ENCODE data around the gene THAP8. TPM values are rescaled to one million over a fixed set of nuclear protein-coding genes. Genes with fewer than 3 reads are reported as not detected.

Gene THAP8
- 1 to 10 TPM; 1.1 to 1.2 TPM for total RNA-seq

GRCh38 chr19:36054119-36054732 is at the start of gene THAP8:
THAP8 (minus strand) TSS chr19:36054285; CDS start chr19:36054217, 68 bp downstream.
- Mint-ChIP-seq H3K9me3 (no peaks in the 10 kb centered on the region), H3K4me1 (ENCODE audit: low read depth) (peaks cover 18% of the 10 kb centered on the region), H3K36me3 (ENCODE audit: low read depth) (peaks cover 7% of the 10 kb centered on the region), H3K27me3 (ENCODE audit: low read depth) (no peaks in the 10 kb centered on the region), H3K27ac (peak within 1 kb of the TSS; percentile 98), H3K4me3 (peak within 1 kb of the TSS; percentile 94)
- CTCF ChIA-PET: interaction anchor here (0.9 to 1.0 kb wide), 3 partner anchors 21 to 74 kb away, joined by 3 to 4 read pairs (median 3); no protein-coding TSS in a partner anchor
- intact Hi-C loops (cut with micrococcal nuclease): loop anchor here (1.0 to 5.0 kb wide), 13 partner anchors 40 to 337 kb away; partner anchors contain the start of genes ALKBH6, ARHGAP33, HSPB6 and KMT2B
- peak; percentile 100 for DNase-seq

GRCh38 chr19:36103040-36103626 is 49.0 kb upstream of the THAP8 start:
- no peak overlapping the region for H3K27ac Mint-ChIP-seq
- DNase-seq: no peak
- peaks cover 19% of the 10 kb centered on the region for H3K36me3 Mint-ChIP-seq (ENCODE audit: low read depth)
- no peaks in the 10 kb centered on the region for H3K9me3 Mint-ChIP-seq
- H3K27me3 Mint-ChIP-seq (ENCODE audit: low read depth): no peaks in the 10 kb centered on the region
- H3K4me3 Mint-ChIP-seq: no peak overlapping the region
- H3K4me1 Mint-ChIP-seq (ENCODE audit: low read depth): no peaks in the 10 kb centered on the region
- intact Hi-C loops (cut with micrococcal nuclease): no loop called here
- CTCF ChIA-PET: interaction anchor here (0.6 kb wide), 1 partner anchor 23 kb away, joined by 3 read pairs; no protein-coding TSS in a partner anchor

GRCh38 chr19:36101550-36102327 is 47.7 kb upstream of the THAP8 start:
- H3K27me3 Mint-ChIP-seq (ENCODE audit: low read depth): no peaks in the 10 kb centered on the region
- DNase-seq: no peak
- no peak overlapping the region for H3K27ac Mint-ChIP-seq
- peaks cover 22% of the 10 kb centered on the region for H3K36me3 Mint-ChIP-seq (ENCODE audit: low read depth)
- H3K4me3 Mint-ChIP-seq: no peak overlapping the region
- CTCF ChIA-PET: no interaction called here
- intact Hi-C loops (cut with micrococcal nuclease): no loop called here
- no peaks in the 10 kb centered on the region for H3K4me1 Mint-ChIP-seq (ENCODE audit: low read depth)
- H3K9me3 Mint-ChIP-seq: no peaks in the 10 kb centered on the region

GRCh38 chr19:36100476-36100875 is 46.4 kb upstream of the THAP8 start:
- no peaks in the 10 kb centered on the region for H3K9me3 Mint-ChIP-seq
- no peaks in the 10 kb centered on the region for H3K27me3 Mint-ChIP-seq (ENCODE audit: low read depth)
- CTCF ChIA-PET: no interaction called here
- no peaks in the 10 kb centered on the region for H3K4me1 Mint-ChIP-seq (ENCODE audit: low read depth)
- intact Hi-C loops (cut with micrococcal nuclease): no loop called here
- peaks cover 17% of the 10 kb centered on the region for H3K36me3 Mint-ChIP-seq (ENCODE audit: low read depth)
- DNase-seq: no peak
- H3K27ac Mint-ChIP-seq: no peak overlapping the region
- no peak overlapping the region for H3K4me3 Mint-ChIP-seq

GRCh38 chr19:36099166-36099785 is 45.2 kb upstream of the THAP8 start:
- Mint-ChIP-seq H3K9me3 (no peaks in the 10 kb centered on the region), H3K4me3 (no peak overlapping the region), H3K27ac (no peak overlapping the region), H3K36me3 (ENCODE audit: low read depth) (peaks cover 17% of the 10 kb centered on the region), H3K27me3 (ENCODE audit: low read depth) (no peaks in the 10 kb centered on the region), H3K4me1 (ENCODE audit: low read depth) (no peaks in the 10 kb centered on the region)
- intact Hi-C loops (cut with micrococcal nuclease): no loop called here
- CTCF ChIA-PET: no interaction called here
- DNase-seq: no peak

- Mint-ChIP-seq H3K27ac (no peak overlapping the region), H3K27me3 (ENCODE audit: low read depth) (no peaks in the 10 kb centered on the region), H3K4me1 (ENCODE audit: low read depth) (peaks cover 12% of the 10 kb centered on the region), H3K36me3 (ENCODE audit: low read depth) (peaks cover 30% of the 10 kb centered on the region), H3K9me3 (no peaks in the 10 kb centered on the region), H3K4me3 (no peak overlapping the region)
- intact Hi-C loops (cut with micrococcal nuclease): no loop called here
- CTCF ChIA-PET: no interaction called here
- DNase-seq: no peak
Observed at GRCh38 chr19:36097036-36097435, 43.0 kb upstream of the THAP8 start.

- H3K4me3 Mint-ChIP-seq: no peak overlapping the region
- no peak overlapping the region for H3K27ac Mint-ChIP-seq
- CTCF ChIA-PET: no interaction called here
- H3K36me3 Mint-ChIP-seq (ENCODE audit: low read depth): peaks cover 39% of the 10 kb centered on the region
- intact Hi-C loops (cut with micrococcal nuclease): no loop called here
- peaks cover 12% of the 10 kb centered on the region for H3K4me1 Mint-ChIP-seq (ENCODE audit: low read depth)
- H3K27me3 Mint-ChIP-seq (ENCODE audit: low read depth): no peaks in the 10 kb centered on the region
- H3K9me3 Mint-ChIP-seq: no peaks in the 10 kb centered on the region
- DNase-seq: no peak
Observed at GRCh38 chr19:36093687-36094086, 39.6 kb upstream of the THAP8 start.

GRCh38 chr19:36093146-36093662 is 39.1 kb upstream of the THAP8 start:
- H3K27me3 Mint-ChIP-seq (ENCODE audit: low read depth): no peaks in the 10 kb centered on the region
- no peak overlapping the region for H3K4me3 Mint-ChIP-seq
- H3K4me1 Mint-ChIP-seq (ENCODE audit: low read depth): peaks cover 12% of the 10 kb centered on the region
- H3K27ac Mint-ChIP-seq: peak overlapping the region; percentile 31
- no peaks in the 10 kb centered on the region for H3K9me3 Mint-ChIP-seq
- CTCF ChIA-PET: no interaction called here
- H3K36me3 Mint-ChIP-seq (ENCODE audit: low read depth): peaks cover 38% of the 10 kb centered on the region
- intact Hi-C loops (cut with micrococcal nuclease): no loop called here
- DNase-seq: peak; percentile 19

GRCh38 chr19:36092566-36092965 is 38.5 kb upstream of the THAP8 start:
- no peak overlapping the region for H3K4me3 Mint-ChIP-seq
- no peak overlapping the region for H3K27ac Mint-ChIP-seq
- no peaks in the 10 kb centered on the region for H3K9me3 Mint-ChIP-seq
- no peaks in the 10 kb centered on the region for H3K27me3 Mint-ChIP-seq (ENCODE audit: low read depth)
- peaks cover 41% of the 10 kb centered on the region for H3K36me3 Mint-ChIP-seq (ENCODE audit: low read depth)
- peaks cover 12% of the 10 kb centered on the region for H3K4me1 Mint-ChIP-seq (ENCODE audit: low read depth)
- intact Hi-C loops (cut with micrococcal nuclease): no loop called here
- CTCF ChIA-PET: no interaction called here
- DNase-seq: no peak

GRCh38 chr19:36090910-36091695 is 37.0 kb upstream of the THAP8 start:
- no peaks in the 10 kb centered on the region for H3K27me3 Mint-ChIP-seq (ENCODE audit: low read depth)
- no peaks in the 10 kb centered on the region for H3K9me3 Mint-ChIP-seq
- no peak overlapping the region for H3K4me3 Mint-ChIP-seq
- H3K4me1 Mint-ChIP-seq (ENCODE audit: low read depth): peaks cover 12% of the 10 kb centered on the region
- no peak overlapping the region for H3K27ac Mint-ChIP-seq
- DNase-seq: no peak
- intact Hi-C loops (cut with micrococcal nuclease): no loop called here
- peaks cover 42% of the 10 kb centered on the region for H3K36me3 Mint-ChIP-seq (ENCODE audit: low read depth)
- CTCF ChIA-PET: no interaction called here

GRCh38 chr19:36089847-36090246 is 35.8 kb upstream of the THAP8 start:
- Mint-ChIP-seq H3K9me3 (no peaks in the 10 kb centered on the region), H3K27me3 (ENCODE audit: low read depth) (no peaks in the 10 kb centered on the region), H3K36me3 (ENCODE audit: low read depth) (peaks cover 48% of the 10 kb centered on the region), H3K4me3 (no peak overlapping the region), H3K4me1 (ENCODE audit: low read depth) (peaks cover 12% of the 10 kb centered on the region), H3K27ac (no peak overlapping the region)
- intact Hi-C loops (cut with micrococcal nuclease): no loop called here
- no peak for DNase-seq
- CTCF ChIA-PET: no interaction called here

GRCh38 chr19:36086326-36086725 is 32.2 kb upstream of the THAP8 start:
- intact Hi-C loops (cut with micrococcal nuclease): no loop called here
- Mint-ChIP-seq H3K27me3 (ENCODE audit: low read depth) (no peaks in the 10 kb centered on the region), H3K27ac (no peak overlapping the region), H3K9me3 (no peaks in the 10 kb centered on the region), H3K36me3 (ENCODE audit: low read depth) (peaks cover 63% of the 10 kb centered on the region), H3K4me3 (no peak overlapping the region), H3K4me1 (ENCODE audit: low read depth) (no peaks in the 10 kb centered on the region)
- no peak for DNase-seq
- CTCF ChIA-PET: no interaction called here

All from activated naive CD4-positive, alpha-beta T cell treated with anti-CD3 and anti-CD28 coated beads for 36 hours (primary cell).